ENCODE data around the gene AIDA.
"Not testable (repeated sequence)": the region's sequence is repeated elsewhere in the genome, so short reads cannot be mapped to it uniquely, and the experiment has no call there.

Gene AIDA

DNA sequence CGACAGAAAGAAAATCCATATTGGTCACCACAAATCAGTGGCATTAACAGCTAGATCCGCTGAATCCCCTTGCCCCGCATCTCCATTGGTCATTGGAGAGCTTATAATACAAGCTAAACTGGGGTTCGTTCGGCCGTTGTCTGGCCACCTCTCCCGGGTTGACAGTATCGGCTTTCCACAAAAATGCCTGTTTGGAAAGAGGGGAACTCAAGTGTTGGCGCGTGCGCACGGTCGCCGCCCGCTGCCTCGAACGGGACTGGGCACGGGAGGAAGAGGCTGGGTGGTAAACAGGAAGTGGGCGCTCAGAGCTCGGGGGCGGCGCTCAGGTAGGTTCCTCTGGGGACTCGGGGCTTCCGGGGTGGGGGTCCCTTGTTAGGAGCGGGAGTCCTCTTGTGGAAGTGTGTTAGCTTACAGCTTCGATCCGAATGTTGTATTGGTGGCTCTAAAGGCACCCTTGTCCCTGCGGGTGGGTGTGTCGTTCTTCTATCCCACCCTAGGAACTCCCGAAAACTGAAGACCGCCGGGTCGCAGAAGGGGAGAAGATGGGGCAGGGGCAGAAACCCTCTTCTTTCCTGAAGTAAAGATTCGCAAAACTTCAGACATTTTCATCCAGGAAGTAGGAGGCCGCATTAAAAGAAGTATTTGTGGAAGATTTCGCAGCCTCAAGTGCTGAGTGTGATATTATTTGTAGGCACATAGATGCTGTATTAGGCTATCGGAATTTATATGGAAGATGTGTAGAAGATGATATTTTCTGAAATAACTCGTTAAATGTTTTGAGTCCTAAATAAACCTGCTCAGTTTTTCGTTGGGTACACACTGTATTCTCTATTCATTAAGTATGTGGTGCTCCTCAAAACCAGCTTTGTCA lies 1.0 kb upstream of the AIDA start:
- DNase-seq (ENCODE audit: low read depth), result peak; percentile 85

GRCh38 chr1:222711319-222712252 lies 705 bp downstream of the AIDA start:
- DNase-seq (ENCODE audit: low read depth), result peak; percentile 35

DNA sequence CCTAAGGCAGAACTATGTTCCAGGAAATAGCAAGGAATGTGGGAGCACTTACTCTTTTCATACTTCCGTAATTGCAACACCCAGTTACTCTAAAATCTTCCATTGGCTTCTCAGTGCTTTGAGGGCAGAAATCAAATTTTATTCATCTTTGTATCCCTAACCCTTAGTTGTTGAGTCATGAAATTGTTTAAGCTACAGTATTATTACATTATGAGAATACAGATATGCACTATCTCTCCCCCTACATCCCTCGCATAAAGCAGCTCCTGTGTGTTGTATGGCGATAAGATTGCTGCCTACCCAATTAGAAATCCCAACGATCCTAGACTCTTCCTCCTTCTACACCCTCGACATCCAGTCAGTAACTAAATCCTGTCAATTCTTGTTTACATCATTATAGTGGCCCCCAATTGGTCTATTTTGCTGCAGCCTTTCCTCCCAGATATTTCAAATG lies 2.6 kb downstream of the AIDA start:
- DNase-seq (ENCODE audit: low read depth), result no peak

GRCh38 chr1:222706815-222707214 lies 5.5 kb downstream of the AIDA start:
- DNase-seq (ENCODE audit: low read depth), result no peak

DNA sequence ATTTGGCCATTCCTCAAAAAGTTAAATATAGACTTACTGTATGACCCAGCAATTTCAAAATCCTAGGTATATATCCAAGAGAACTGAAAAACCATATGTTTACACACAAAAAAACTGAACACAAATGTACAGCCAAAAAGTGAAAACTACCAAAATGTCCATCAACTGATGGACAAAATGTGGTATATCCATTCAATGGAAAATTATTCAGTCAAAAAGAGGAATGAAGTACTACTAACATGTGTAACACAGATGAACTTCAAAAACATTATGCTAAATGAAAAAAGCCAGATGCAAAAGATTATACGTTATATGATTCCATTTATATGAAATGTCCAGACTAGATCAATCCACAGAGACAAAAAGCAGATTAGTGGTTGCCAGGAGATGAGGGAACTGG lies 8.0 kb downstream of the AIDA start:
- DNase-seq (ENCODE audit: low read depth), result no peak

DNA sequence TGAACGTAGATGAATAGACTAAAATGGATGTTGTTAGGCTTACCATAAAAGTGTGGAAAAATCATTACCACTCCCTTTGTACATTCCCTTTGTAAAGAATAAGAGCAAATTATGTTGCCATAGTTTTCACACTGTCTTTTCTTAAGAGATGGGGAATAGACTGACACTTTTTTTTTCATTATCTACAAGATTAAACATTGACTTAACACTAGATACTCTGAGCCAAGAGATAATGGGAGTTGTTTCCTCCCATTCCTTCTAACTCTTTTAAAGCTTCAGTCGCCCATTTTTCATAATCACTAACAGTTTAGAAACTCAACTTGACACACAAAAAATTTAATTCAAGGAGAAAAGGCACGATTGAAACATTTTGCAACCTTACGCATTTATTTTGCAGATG lies 10.1 kb downstream of the AIDA start:
- DNase-seq (ENCODE audit: low read depth), result no peak

DNA sequence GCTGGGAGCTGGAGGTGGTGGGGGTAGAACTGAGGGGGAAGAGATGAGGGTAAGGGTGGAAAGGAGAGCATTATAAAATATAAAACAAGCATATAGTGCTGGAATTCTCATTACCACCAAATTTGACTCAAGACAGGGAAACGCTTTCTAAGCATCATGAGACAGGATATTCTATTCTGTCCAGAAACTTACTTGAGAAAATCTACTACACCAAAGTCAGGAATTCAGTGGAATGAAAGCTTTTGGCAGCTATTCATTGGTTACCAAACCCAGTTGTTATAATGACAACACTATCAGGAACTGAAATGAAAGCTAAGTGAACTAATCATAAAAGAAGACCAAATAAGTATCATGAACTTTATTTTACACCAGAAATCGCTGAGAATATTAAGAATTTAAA lies 14.5 kb downstream of the AIDA start:
- no peak for DNase-seq (ENCODE audit: low read depth)

- DNase-seq (ENCODE audit: low read depth), result no peak
Measured at GRCh38 chr1:222697203-222697602, 15.1 kb downstream of the AIDA start.

DNA sequence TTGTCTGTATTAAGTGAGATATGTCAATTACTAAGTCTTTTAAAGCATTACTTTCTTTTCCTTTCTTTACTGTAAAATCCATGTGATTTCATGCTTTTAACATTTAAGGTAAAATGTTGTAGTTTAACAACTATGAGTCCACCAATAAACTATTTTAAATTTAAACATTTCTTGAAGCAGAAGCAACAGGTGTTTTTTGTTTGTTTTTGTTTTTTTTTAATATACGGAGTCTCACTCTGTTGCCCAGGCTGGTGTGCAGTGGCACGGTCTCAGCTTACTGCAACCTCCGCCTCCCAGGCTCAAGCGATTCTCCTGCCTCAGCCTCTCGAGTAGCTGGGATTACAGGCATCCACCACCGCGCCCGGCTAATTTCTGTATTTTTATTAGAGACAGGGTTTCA lies 15.6 kb downstream of the AIDA start:
- DNase-seq (ENCODE audit: low read depth), result no peak

- DNase-seq (ENCODE audit: low read depth), result no peak
Measured at GRCh38 chr1:222694927-222695326, 17.4 kb downstream of the AIDA start.

GRCh38 chr1:222691016-222691415 lies 21.3 kb downstream of the AIDA start:
- no peak for DNase-seq (ENCODE audit: low read depth)

GRCh38 chr1:222680080-222680479 lies 32.2 kb downstream of the AIDA start:
- DNase-seq (ENCODE audit: low read depth), result no peak

DNA sequence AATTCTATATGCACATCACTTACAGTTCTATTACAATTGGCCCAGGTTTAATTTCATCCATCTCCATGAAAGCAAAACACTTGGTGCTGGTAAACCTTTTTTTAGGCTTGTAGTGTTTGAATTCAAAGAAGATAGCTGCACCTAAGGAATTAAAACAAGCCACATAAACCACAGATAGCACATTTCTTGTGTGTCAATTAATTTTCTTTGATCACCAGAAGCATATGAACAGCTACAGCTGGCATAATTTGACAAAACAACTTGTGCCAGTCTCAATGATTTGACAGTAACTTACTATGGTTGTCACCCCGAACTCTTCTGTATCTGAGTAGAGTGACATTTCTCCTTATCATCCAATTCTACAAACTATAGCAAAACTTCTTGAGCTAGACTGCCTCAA lies 42.2 kb downstream of the AIDA start:
- DNase-seq (ENCODE audit: low read depth), result no peak

DNA sequence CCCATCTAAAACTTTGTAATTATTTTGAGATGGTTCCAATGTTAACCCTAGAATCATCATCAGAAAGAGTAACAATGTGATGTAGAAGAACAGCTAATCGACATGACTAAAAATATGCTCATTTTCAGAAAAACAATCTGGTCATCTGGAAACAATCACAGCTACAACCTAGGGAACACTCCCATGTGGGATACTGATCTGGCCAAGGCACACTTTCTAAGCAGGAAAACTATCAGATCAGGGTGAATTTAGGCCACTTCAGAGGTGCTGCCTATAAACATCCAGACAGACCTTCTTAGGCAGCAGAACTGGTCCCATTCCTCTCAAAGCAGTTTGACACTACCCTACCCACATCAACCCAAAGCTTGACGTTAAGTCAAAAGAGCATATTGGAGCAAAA lies 43.2 kb downstream of the AIDA start:
- not testable (repeated sequence) for DNase-seq (ENCODE audit: low read depth)

- not testable (repeated sequence) for DNase-seq (ENCODE audit: low read depth)
Measured at GRCh38 chr1:222668184-222668583, 44.1 kb downstream of the AIDA start.

GRCh38 chr1:222665964-222666363 lies 46.3 kb downstream of the AIDA start:
- DNase-seq (ENCODE audit: low read depth), result no peak

GRCh38 chr1:222663431-222663934 lies 48.8 kb downstream of the AIDA start:
- DNase-seq (ENCODE audit: low read depth), result no peak

DNA sequence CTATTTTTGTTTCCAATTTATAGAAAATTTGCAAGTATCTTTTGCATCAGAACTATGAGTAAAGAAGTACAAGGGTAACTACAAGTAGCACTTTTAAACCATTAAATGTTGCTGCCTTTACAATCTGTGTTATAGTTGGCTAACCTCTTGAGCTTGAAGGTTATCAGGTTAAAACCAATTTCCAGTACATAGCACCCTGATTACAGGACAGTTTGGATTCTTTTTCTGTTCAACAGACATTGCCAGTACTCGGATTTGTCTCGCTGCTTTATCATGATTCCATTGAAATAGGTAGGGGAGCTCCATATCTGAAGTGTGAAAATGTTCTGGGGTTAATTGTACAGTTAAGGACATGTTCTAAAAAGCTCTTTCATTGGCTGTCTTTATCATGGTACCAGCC lies 54.4 kb downstream of the AIDA start:
- no peak for DNase-seq (ENCODE audit: low read depth)

DNA sequence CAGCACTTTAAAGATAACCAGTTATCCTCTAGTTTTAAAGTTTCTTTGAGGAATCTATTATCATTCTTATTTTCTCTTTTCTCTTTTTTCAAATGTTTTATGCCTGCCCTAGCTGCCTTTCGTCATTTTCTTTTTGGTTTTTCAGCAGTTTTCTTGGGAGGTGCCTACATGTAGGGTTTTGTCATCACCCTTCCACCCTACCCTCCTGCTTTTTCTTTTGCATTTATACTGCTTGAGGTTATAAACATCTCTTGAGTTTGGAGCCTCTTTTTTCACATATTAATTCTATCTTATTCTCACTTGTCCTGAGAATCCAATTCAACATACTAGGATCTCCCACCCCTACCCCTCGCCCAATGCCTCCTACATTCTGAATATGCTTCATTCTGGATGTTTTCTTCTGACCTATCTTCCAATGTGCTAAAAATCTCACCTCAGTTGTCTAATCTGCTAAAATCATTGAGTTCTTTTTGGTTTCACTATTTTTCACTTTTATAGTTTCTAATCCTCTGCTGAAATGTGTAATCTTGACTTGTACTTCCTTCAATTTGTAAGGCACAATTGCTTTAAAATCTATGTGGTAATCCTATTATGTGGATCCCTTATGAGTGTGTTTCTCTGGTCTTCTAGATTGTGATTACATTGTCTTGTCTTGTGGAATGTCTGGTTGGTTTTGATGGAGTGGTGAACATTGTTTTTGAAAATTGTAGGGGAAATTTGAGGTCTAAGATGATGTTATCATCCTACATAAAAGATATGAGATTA lies 55.7 kb downstream of the AIDA start:
- DNase-seq (ENCODE audit: low read depth), result no peak

DNA sequence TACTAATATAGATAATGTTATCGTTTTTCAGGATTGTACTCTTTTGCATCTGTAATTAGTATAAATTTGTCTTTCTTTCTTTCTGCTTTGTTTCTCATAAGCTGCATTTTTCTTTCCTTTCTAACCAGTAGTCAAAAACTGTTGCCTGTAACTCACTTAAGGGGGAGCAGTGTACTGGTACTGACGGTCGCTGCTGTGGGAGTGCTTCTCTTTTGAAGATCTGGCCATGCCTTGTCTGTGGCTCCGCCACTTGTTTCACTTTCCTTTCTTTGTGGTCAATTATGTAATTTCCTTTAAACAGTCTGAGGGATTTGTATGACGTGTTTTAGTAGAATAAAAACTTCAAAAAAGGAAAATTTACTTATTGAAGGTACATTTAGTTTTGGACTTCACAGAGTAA lies 57.4 kb downstream of the AIDA start:
- DNase-seq (ENCODE audit: low read depth), result peak; percentile 57

DNA sequence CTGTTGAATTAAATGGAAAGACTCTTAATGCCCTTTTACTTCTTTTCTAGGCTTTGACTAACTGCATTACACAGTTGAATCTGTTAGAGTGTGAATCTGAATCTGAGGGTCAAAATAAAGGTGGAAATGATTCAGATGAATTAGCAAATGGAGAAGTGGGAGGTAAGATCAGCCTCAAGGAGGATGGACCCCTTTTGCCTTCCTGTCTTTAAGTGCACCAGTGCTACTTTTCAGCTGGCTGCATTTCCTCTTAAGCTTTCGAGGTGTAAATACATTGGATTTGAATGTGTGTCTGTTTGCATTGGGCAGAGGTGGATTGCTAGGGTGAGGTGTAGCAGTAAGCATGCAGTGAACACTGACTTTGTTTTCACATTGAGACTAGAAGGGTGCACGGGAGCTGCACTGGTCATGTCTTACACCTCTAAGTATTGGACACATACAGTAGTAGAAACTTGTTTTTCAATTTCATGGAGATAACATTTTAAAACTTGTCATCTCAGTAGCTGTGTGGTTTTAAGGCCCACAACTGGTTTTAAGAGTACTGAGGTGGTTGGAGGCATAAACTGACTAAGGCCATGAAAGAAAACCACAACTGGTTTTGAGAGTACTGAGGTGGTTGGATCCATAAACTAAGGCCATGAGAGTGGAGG lies 59.0 kb downstream of the AIDA start:
- no peak for DNase-seq (ENCODE audit: low read depth)
